WTC11 (cell line): ENCODE results near the gene PRR33. TPM values are rescaled to one million over a fixed set of nuclear protein-coding genes. Genes with fewer than 3 reads are reported as not detected.

Source experiments
- ATAC-seq: fragments of 200-7000 bp; cut with Tn5 transposase; 2 replicates; pipeline ENCODE4 v1.10.0; 2021; ENCODE audit warnings: mild to moderate bottlenecking, moderate library complexity
- CTCF ChIA-PET: fragments of 300-600 bp; sonication (Branson Sonifier 250); formaldehyde crosslinking; loops from one replicate; lab custom pipeline; 2021; ENCODE audit warnings: antibody characterized with exemption; lab: Charles Lee
- POLR2A ChIA-PET: fragments of 350-600 bp; sonication (Branson Sonifier 250); formaldehyde crosslinking; loops from one replicate; lab custom pipeline; 2021; ENCODE audit warnings: antibody characterized with exemption; lab: Charles Lee
- DNase-seq: peaks from one replicate; pipeline ENCODE4 v3.0.0; 2021; ENCODE audit warnings: low spot score
- H3K27ac Mint-ChIP-seq: 2 replicates; pipeline ENCODE4 v1.8.0; 2021; ENCODE audit warnings: mixed read lengths
- H3K27me3 Mint-ChIP-seq: 2 replicates; pipeline ENCODE4 v1.8.0; 2021; ENCODE audit warnings: low read depth, mild to moderate bottlenecking, moderate library complexity, mixed read lengths
- H3K36me3 Mint-ChIP-seq: 2 replicates; pipeline ENCODE4 v1.8.0; 2021; ENCODE audit warnings: mixed read lengths
- H3K4me1 Mint-ChIP-seq: 2 replicates; pipeline ENCODE4 v1.8.0; 2022; ENCODE audit warnings: mixed read lengths
- H3K4me3 Mint-ChIP-seq: 2 replicates; pipeline ENCODE4 v1.8.0; 2021; ENCODE audit warnings: mild to moderate bottlenecking, moderate library complexity, mixed read lengths
- H3K9me3 Mint-ChIP-seq: 2 replicates; pipeline ENCODE4 v1.8.0; 2021; ENCODE audit warnings: mixed read lengths
- AFF4 ChIP-seq: sonication (generic); formaldehyde crosslinking; IDR thresholded peaks from 2 replicates; pipeline ENCODE4 v1.8.1; 2023; ENCODE audit warnings: mild to moderate bottlenecking, missing genetic modification reagents, borderline replicate concordance
- AR ChIP-seq: fragments of 250-450 bp; sonication (Bioruptor Pico); IDR thresholded peaks from 2 replicates; pipeline ENCODE4 v1.9.0; 2021; ENCODE audit warnings: mild to moderate bottlenecking
- EMX1 ChIP-seq: fragments of 250-450 bp; sonication (Bioruptor Pico); IDR thresholded peaks from 2 replicates; pipeline ENCODE4 v1.8.0; 2021; ENCODE audit warnings: mild to moderate bottlenecking
- FOXP4 ChIP-seq: sonication (generic); formaldehyde crosslinking; IDR thresholded peaks from 2 replicates; pipeline ENCODE4 v1.8.0; 2022; ENCODE audit warnings: mild to moderate bottlenecking, missing genetic modification reagents
- STAT6 ChIP-seq: sonication (generic); formaldehyde crosslinking; conservative IDR thresholded peaks from 2 replicates; pipeline ENCODE4 v1.8.1; 2023; ENCODE audit warnings: mild to moderate bottlenecking, low read depth, missing genetic modification reagents, moderate library complexity
- ZNF416 ChIP-seq: fragments of 250-450 bp; sonication (Bioruptor Pico); IDR thresholded peaks from 2 replicates; pipeline ENCODE4 v1.9.0; 2021; ENCODE audit warnings: mild to moderate bottlenecking, inconsistent platforms
- ZSCAN18 ChIP-seq: fragments of 250-450 bp; sonication (Bioruptor Pico); IDR thresholded peaks from 2 replicates; pipeline ENCODE4 v2.1.2; 2022; ENCODE audit warnings: mild to moderate bottlenecking, moderate library complexity
- total RNA-seq: library from RNA; stranded (reverse); gene quantifications from 3 replicates; pipeline ENCODE4 v1.2.3, GENCODE V29; 2021

Gene PRR33
- total RNA-seq, 1 experiment from 2014 or later: not detected

- H3K36me3 Mint-ChIP-seq: no peaks in the 10 kb centered on the region
- no peak overlapping the region for H3K27ac Mint-ChIP-seq
- POLR2A ChIA-PET: no interaction called here
Measured at GRCh38 chr11:1938343-1939005, 46.8 kb upstream of the PRR33 start.

More at GRCh38 chr11:1938343-1939005, 46.8 kb upstream of the PRR33 start:
- peaks cover 1% of the 10 kb centered on the region for H3K4me1 Mint-ChIP-seq
- no peaks in the 10 kb centered on the region for H3K9me3 Mint-ChIP-seq
- CTCF ChIA-PET: interaction anchor here (0.7 to 1.6 kb wide), 5 partner anchors 21 to 105 kb away, joined by 3 to 4 read pairs (median 3); no protein-coding TSS in a partner anchor
- TF ChIP-seq EMX1 (CRISPR knock-in tag) (no peak), AR (CRISPR knock-in tag) (no peak), STAT6 (CRISPR knock-in tag) (no peak), ZNF416 (no peak), FOXP4 (CRISPR knock-in tag) (no peak), ZSCAN18 (CRISPR knock-in tag) (no peak), AFF4 (CRISPR knock-in tag) (no peak)
- DNase-seq: peak; percentile 8
- no peaks in the 10 kb centered on the region; the same call in 1 of the 2 replicates for H3K27me3 Mint-ChIP-seq
- no peak for ATAC-seq
- no peak overlapping the region for H3K4me3 Mint-ChIP-seq
